OCI-LY3 (cell line): Measurements from ENCODE around the gene ZGRF1.

Experiments used
- EZH2phosphoT487 ChIP-seq: fragments of 200-600 bp; shearing (Covaris generic); IDR thresholded peaks from 2 replicates; pipeline ENCODE4 v1.6.1; 2018; ENCODE audit warnings: antibody characterized with exemption, mixed run types, low read depth
- TF ChIP-seq, protein P1 (sequence below): fragments of 200-600, 300-600 bp; sonication (generic); IDR thresholded peaks from 2 replicates; pipeline ENCODE4 v1.5.1; 2014; ENCODE audit warnings: antibody characterized with exemption, low read length, low read depth

DNA sequence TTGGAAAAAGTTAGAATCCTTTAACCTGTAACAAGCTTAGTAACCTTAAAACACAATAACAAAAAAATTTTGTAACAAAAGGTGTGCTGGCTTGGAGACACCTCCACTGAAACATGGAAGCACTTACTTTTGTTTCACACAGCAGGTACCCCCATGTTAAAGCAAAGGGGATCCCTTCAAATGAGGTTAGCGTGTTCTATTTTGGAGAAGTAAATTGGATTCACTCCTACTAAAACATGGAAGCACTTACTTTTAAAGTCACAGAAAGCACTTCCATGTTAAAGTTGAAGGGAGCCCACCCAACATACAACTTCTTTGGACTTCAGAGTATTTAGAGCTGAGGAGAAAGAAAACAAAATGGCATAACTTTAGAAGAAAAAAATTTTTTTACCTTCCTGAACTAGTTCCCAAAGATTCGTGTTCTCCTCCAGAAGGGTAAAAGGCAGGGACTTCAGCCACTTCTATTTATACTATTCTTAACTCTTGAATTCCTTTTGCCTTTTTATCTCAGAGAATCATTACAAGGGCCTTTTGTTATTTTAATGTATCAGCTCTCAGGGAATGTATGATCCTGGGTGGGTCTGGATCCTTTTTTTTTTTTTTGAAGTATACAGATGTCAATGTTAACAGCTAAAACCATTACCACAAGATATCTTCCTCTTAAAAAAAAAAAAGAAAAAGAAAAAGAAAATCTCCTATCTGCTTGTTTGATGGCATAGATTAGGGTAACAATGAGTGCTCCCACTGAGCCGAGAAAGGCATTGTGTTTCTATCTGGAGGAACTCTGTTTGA, 11.8 kb upstream of the ZGRF1 start:
- TF ChIP-seq, protein P1, sequence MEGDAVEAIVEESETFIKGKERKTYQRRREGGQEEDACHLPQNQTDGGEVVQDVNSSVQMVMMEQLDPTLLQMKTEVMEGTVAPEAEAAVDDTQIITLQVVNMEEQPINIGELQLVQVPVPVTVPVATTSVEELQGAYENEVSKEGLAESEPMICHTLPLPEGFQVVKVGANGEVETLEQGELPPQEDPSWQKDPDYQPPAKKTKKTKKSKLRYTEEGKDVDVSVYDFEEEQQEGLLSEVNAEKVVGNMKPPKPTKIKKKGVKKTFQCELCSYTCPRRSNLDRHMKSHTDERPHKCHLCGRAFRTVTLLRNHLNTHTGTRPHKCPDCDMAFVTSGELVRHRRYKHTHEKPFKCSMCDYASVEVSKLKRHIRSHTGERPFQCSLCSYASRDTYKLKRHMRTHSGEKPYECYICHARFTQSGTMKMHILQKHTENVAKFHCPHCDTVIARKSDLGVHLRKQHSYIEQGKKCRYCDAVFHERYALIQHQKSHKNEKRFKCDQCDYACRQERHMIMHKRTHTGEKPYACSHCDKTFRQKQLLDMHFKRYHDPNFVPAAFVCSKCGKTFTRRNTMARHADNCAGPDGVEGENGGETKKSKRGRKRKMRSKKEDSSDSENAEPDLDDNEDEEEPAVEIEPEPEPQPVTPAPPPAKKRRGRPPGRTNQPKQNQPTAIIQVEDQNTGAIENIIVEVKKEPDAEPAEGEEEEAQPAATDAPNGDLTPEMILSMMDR: no peak
- no peak for TF ChIP-seq EZH2phosphoT487
